ENCODE results near the gene ANKRD2. TPM values are rescaled to one million over a fixed set of nuclear protein-coding genes. Genes with fewer than 3 reads are reported as not detected.

The ANKRD2 gene
- total RNA-seq, 1 donor from 2014 or later, result not detected

DNA sequence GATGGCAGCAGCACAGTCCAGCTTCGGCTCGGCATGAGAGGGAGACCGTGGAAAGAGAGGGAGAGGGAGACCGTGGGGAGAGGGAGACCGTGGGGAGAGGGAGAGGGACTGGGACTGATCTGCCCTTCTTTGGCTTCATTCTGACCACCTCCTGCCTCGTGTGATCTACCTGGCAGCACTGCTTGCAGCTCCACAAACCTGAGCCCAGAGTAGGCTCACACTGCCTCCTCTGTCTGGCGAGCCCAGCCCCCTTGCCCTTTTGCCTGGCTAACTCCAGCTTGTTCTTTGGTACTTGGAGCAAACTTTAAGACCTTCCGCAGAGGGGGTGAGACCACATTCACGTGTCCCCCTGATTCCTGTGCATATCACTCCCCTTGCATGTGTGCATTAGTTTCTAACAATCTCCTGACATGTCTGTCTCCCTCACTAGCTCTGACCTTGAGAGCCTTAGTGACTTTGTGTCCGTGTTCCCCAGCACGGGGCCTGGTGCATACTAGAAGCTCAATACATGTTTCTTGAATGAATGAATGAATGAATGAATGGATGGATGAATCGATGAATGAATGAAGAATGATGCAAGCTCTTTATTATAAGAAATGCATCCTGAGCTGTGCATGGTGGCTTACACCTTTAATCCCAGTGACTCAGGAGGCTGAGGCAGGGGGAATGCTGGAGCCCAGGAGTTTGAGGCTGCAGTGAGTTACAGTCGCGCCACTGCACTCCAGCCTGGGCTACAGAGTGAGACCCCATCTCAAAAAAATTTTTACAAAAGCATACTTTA, 42.7 kb upstream of the ANKRD2 start:
- CTCF ChIA-PET, result no interaction called here
- POLR2A ChIA-PET, result no interaction called here

DNA sequence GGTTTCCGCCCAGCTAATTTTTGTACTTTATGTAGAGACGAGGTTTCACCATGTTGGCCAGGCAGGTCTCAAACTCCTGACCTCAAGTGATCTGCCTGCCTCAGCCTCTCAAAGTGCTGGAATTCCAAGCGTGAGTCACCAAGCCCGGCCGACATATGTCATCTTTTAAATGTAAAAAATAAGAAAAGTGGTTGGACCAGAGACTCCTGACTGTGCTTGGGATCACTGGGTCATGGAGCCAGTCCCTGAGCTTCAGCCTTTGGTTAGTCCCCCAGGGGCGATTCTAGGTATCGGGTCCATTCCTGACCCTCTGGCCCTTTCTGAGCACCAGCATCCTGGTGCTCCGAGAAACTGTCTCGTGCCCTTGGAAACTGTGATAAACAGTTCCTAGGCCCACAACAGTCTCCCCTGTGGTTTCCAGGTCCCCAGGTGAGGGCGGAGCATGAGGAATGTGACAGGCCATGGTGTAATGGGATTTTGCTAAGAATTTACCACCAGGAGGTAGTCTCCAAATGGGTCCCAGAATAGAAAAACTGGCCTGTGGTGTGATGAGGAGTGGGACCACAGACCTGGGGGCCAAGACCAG, 41.1 kb upstream of the ANKRD2 start:
- Mint-ChIP-seq H3K27me3 (no peaks in the 10 kb centered on the region), H3K4me3 (no peak overlapping the region), H3K36me3 (ENCODE audit: low read depth) (no peaks in the 10 kb centered on the region), H3K27ac (no peak overlapping the region), H3K9me3 (no peaks in the 10 kb centered on the region), H3K4me1 (no peaks in the 10 kb centered on the region)
- ChIA-PET POLR2A (no interaction called here), CTCF (no interaction called here)
- intact Hi-C loops (cut with micrococcal nuclease), result no loop called here
- no peak for DNase-seq
- ATAC-seq (ENCODE audit: low read depth), result no peak
- TF ChIP-seq, protein P1, sequence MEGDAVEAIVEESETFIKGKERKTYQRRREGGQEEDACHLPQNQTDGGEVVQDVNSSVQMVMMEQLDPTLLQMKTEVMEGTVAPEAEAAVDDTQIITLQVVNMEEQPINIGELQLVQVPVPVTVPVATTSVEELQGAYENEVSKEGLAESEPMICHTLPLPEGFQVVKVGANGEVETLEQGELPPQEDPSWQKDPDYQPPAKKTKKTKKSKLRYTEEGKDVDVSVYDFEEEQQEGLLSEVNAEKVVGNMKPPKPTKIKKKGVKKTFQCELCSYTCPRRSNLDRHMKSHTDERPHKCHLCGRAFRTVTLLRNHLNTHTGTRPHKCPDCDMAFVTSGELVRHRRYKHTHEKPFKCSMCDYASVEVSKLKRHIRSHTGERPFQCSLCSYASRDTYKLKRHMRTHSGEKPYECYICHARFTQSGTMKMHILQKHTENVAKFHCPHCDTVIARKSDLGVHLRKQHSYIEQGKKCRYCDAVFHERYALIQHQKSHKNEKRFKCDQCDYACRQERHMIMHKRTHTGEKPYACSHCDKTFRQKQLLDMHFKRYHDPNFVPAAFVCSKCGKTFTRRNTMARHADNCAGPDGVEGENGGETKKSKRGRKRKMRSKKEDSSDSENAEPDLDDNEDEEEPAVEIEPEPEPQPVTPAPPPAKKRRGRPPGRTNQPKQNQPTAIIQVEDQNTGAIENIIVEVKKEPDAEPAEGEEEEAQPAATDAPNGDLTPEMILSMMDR (IDR thresholded peaks at IDR 0.05), result no peak

More for the DNA sequence above, 42.7 kb upstream of the ANKRD2 start:
- Mint-ChIP-seq H3K4me3 (no peak overlapping the region), H3K36me3 (ENCODE audit: low read depth) (no peaks in the 10 kb centered on the region), H3K9me3 (no peaks in the 10 kb centered on the region), H3K4me1 (no peaks in the 10 kb centered on the region), H3K27me3 (no peaks in the 10 kb centered on the region), H3K27ac (no peak overlapping the region)
- TF ChIP-seq, protein P1 (IDR thresholded peaks at IDR 0.05), result no peak
- intact Hi-C loops (cut with micrococcal nuclease), result no loop called here
- DNase-seq, result no peak
- ATAC-seq (ENCODE audit: low read depth), result no peak

DNA sequence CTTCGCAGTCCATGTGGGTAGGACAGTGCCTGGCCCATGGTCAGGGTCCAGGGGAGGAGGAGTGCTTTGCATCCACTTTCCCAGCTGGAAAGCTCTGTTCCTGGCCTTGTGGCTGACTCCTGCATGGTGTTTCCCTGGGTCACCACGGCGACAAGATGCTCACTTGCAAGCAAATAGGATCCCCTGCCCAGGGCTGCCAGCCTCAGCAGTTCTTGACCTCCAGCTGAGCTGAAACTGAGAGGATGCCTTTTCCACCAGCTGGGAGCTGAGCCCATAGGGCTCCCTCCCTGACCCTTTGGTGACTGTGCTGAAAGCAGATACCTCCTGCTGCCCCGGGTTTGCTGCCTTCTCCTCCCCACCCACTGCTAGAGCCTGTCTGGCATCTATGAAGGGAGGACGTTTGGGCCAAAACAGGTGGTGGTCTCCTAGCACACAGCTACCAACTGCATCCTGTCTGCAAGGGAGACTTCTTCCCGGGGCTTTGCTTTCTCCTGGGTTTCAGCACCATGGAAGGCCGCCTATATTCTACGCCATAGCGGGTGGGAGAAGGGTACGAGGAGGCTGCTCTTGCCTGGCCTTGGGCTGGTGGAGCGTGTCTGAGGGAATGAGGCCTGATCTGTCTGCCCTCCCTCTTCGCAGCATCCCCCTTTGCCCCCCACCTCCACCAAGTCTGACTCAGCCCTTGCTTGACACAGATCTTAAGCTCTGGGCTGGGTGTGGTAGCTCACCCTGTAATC, 39.5 kb upstream of the ANKRD2 start:
- DNase-seq (no peak), ATAC-seq (ENCODE audit: low read depth) (no peak)
- no peak overlapping the region for H3K4me3 Mint-ChIP-seq
- intact Hi-C loops (cut with micrococcal nuclease), result no loop called here
- no peaks in the 10 kb centered on the region for H3K9me3 Mint-ChIP-seq
- H3K27me3 Mint-ChIP-seq, result no peaks in the 10 kb centered on the region
- ChIA-PET CTCF (interaction anchor here (1.5 to 2.5 kb wide), 2 partner anchors 19 to 21 kb away, joined by 6 read pairs; no protein-coding TSS in a partner anchor), POLR2A (no interaction called here)
- no peaks in the 10 kb centered on the region for H3K4me1 Mint-ChIP-seq
- no peak overlapping the region for H3K27ac Mint-ChIP-seq
- TF ChIP-seq, protein P1 (IDR thresholded peaks at IDR 0.05), result no peak
- no peaks in the 10 kb centered on the region for H3K36me3 Mint-ChIP-seq (ENCODE audit: low read depth)

DNA sequence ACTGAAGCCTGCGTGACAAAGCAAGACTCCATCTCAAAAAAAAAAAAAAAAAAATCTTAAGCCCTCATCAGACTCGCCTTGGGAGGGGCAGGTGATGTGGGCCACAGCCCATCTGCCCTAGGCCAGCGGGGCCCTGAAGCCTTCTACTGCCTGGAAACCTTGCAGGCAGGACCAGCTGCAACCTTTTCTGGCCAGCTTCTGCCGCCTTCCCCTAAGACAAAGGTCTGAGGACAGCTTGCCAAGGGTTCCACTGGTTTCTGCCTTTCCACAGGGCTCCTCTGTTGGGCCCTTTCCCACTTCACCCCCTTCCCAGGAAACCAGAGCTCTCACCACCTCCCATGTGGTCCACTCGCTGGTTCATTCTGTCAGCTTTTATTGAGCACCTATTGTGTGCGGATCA, 38.7 kb upstream of the ANKRD2 start:
- no peak for DNase-seq
- ChIA-PET CTCF (interaction anchor here (1.5 to 2.5 kb wide), 2 partner anchors 19 to 20 kb away, joined by 6 read pairs; no protein-coding TSS in a partner anchor), POLR2A (no interaction called here)
- Mint-ChIP-seq H3K27me3 (no peaks in the 10 kb centered on the region), H3K4me1 (no peaks in the 10 kb centered on the region), H3K27ac (no peak overlapping the region), H3K36me3 (ENCODE audit: low read depth) (no peaks in the 10 kb centered on the region), H3K9me3 (no peaks in the 10 kb centered on the region), H3K4me3 (no peak overlapping the region)
- ATAC-seq (ENCODE audit: low read depth), result no peak
- intact Hi-C loops (cut with micrococcal nuclease), result no loop called here
- TF ChIP-seq, protein P1 (IDR thresholded peaks at IDR 0.05), result no peak
